Bronchial epithelial cell (primary cell): ENCODE results near the gene EPB41. TPM values are rescaled to one million over a fixed set of nuclear protein-coding genes. Genes with fewer than 3 reads are reported as not detected.

Experiments used
- DNase-seq: peaks from one replicate; pipeline ENCODE4 v3.0.0-alpha.2; 2010; ENCODE audit warnings: low read depth
- FAIRE-seq: peaks from 2 replicates; lab custom pipeline; 2011; peaks lifted over from hg19 to GRCh38; lab: Jason Lieb, UNC
- H3K27me3 ChIP-seq: 2 replicates; pipeline ENCODE4 v1.5.1; 2011; ENCODE audit warnings: low read length; ENCODE audit not compliant: control insufficient read depth, insufficient read depth
- H3K36me3 ChIP-seq: 2 replicates; pipeline ENCODE4 v1.5.1; 2011; ENCODE audit warnings: low read length; ENCODE audit not compliant: control insufficient read depth, insufficient read depth
- H3K4me3 ChIP-seq: 2 replicates; pipeline ENCODE4 v1.5.1; 2011; ENCODE audit warnings: mild to moderate bottlenecking, low read depth, low read length, control low read depth
- CTCF ChIP-seq: IDR thresholded peaks from 2 replicates; pipeline ENCODE4 v1.5.1; 2011; ENCODE audit warnings: mild to moderate bottlenecking, moderate library complexity, low read length, control low read depth, inconsistent platforms; ENCODE audit not compliant: insufficient read depth, severe bottlenecking
- total RNA-seq: library from RNA; depleted of rRNA; stranded (reverse); fragments of >200 nt; gene quantifications from 2 replicates; pipeline ENCODE4 v1.2.1, GENCODE V29; 2014

Gene EPB41
- total RNA-seq, 1 donor from 2014 or later: 21.6 TPM

- Histone ChIP-seq H3K27me3 (no peaks in the 10 kb centered on the region), H3K36me3 (peaks cover 4% of the 10 kb centered on the region), H3K4me3 (no peak overlapping the region)
- FAIRE-seq: no peak
- DNase-seq: no peak
- no peak for TF ChIP-seq CTCF
Observed at GRCh38 chr1:28894785-28895184, 19.6 kb upstream of the EPB41 start.

- TF ChIP-seq CTCF: no peak
- H3K4me3 ChIP-seq: no peak overlapping the region
- no peaks in the 10 kb centered on the region for H3K27me3 ChIP-seq
- H3K36me3 ChIP-seq: peaks cover 4% of the 10 kb centered on the region
- DNase-seq (no peak), FAIRE-seq (no peak)
Observed at GRCh38 chr1:28895896-28896608, 18.3 kb upstream of the EPB41 start.

GRCh38 chr1:28896609-28896986, 17.8 kb upstream of the EPB41 start:
- no peak for FAIRE-seq
- TF ChIP-seq CTCF: no peak
- no peaks in the 10 kb centered on the region for H3K27me3 ChIP-seq

GRCh38 chr1:28897789-28898188, 16.6 kb upstream of the EPB41 start:
- H3K4me3 ChIP-seq: no peak overlapping the region
- TF ChIP-seq CTCF: no peak
- no peak for DNase-seq
- peaks cover 4% of the 10 kb centered on the region for H3K36me3 ChIP-seq
- FAIRE-seq: peak; percentile 40
- no peaks in the 10 kb centered on the region for H3K27me3 ChIP-seq

More at GRCh38 chr1:28896609-28896986, 17.8 kb upstream of the EPB41 start:
- no peak overlapping the region for H3K4me3 ChIP-seq
- peaks cover 4% of the 10 kb centered on the region for H3K36me3 ChIP-seq
- DNase-seq: no peak

- no peak for TF ChIP-seq CTCF
- Histone ChIP-seq H3K4me3 (no peak overlapping the region), H3K27me3 (no peaks in the 10 kb centered on the region), H3K36me3 (peaks cover 4% of the 10 kb centered on the region)
- FAIRE-seq (no peak), DNase-seq (no peak)
Observed at GRCh38 chr1:28898405-28898881, 15.9 kb upstream of the EPB41 start.

- H3K4me3 ChIP-seq: no peak overlapping the region
Observed at GRCh38 chr1:28899267-28899666, 15.1 kb upstream of the EPB41 start.

More at GRCh38 chr1:28899267-28899666, 15.1 kb upstream of the EPB41 start:
- Histone ChIP-seq H3K36me3 (peaks cover 1% of the 10 kb centered on the region), H3K27me3 (no peaks in the 10 kb centered on the region)
- FAIRE-seq: no peak
- DNase-seq: no peak
- no peak for TF ChIP-seq CTCF
